ENCODE results near the gene PP2D1. TPM values are rescaled to one million over a fixed set of nuclear protein-coding genes. Genes with fewer than 3 reads are reported as not detected.

PP2D1 gene
- total RNA-seq, 1 experiment from 2014 or later = not detected

- DNase-seq (ENCODE audit: low spot score) (no peak), ATAC-seq (no peak)
- TF ChIP-seq USF2 (CRISPR knock-in tag; IDR thresholded peaks at IDR 0.05) = no peak
- ChIA-PET POLR2A (no interaction called here), CTCF (interaction anchor here (1.3 kb wide), 1 partner anchor 133 kb away, joined by 3 read pairs; no protein-coding TSS in a partner anchor)
- Mint-ChIP-seq H3K4me3 (no peak overlapping the region), H3K27me3 (ENCODE audit: low read depth) (no peaks in the 10 kb centered on the region), H3K27ac (no peak overlapping the region), H3K4me1 (no peaks in the 10 kb centered on the region), H3K36me3 (no peaks in the 10 kb centered on the region), H3K9me3 (no peaks in the 10 kb centered on the region)
These were observed 3.4 kb downstream of the PP2D1 start for GRCh38 chr3:20008646-20009045.

DNA sequence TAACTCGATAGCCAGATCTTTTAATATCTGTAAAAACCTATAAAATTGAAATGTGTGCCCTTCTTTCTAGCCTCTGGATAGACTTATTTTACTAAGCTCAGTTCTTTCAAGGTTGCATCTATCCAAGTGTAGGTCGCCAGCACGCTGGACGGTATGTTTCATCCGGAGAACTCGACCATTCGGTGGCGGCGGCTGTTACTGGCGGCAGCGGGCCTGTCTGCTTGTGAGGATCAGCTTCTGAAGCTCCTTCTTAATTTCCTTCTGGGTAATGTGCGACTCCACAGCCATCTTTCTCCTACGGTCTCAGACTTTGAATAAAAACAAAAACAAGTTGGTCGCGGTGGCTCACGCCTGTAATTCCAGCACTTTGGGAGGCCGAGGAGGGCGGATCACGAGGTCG is 4.1 kb downstream of the PP2D1 start:
- POLR2A ChIA-PET = no interaction called here
- H3K27ac Mint-ChIP-seq = no peak overlapping the region
- H3K4me1 Mint-ChIP-seq = no peaks in the 10 kb centered on the region
- no peaks in the 10 kb centered on the region for H3K27me3 Mint-ChIP-seq (ENCODE audit: low read depth)
- CTCF ChIA-PET = interaction anchor here (1.3 kb wide), 1 partner anchor 134 kb away, joined by 3 read pairs; no protein-coding TSS in a partner anchor
- ATAC-seq (no peak), DNase-seq (ENCODE audit: low spot score) (no peak)
- TF ChIP-seq ZNF121 (CRISPR knock-in tag; IDR thresholded peaks at IDR 0.05) (no peak), MYBL2 (CRISPR knock-in tag; IDR thresholded peaks at IDR 0.05) (no peak), JAZF1 (CRISPR knock-in tag; IDR thresholded peaks at IDR 0.05) (no peak), GABPB1 (CRISPR knock-in tag; IDR thresholded peaks at IDR 0.05) (no peak), IRF2 (CRISPR knock-in tag; IDR thresholded peaks at IDR 0.05; ENCODE audit: borderline replicate concordance, low read depth) (no peak), NR1H2 (CRISPR knock-in tag; IDR thresholded peaks at IDR 0.05) (no peak)
- H3K4me3 Mint-ChIP-seq = no peak overlapping the region
- H3K9me3 Mint-ChIP-seq = no peaks in the 10 kb centered on the region
- no peaks in the 10 kb centered on the region for H3K36me3 Mint-ChIP-seq

GRCh38 chr3:20001932-20002331 is 10.1 kb downstream of the PP2D1 start:
- no peak for DNase-seq (ENCODE audit: low spot score)
- no peaks in the 10 kb centered on the region for H3K27me3 Mint-ChIP-seq (ENCODE audit: low read depth)
- ATAC-seq = no peak
- no peak for TF ChIP-seq ZNF532 (CRISPR knock-in tag; IDR thresholded peaks at IDR 0.05; ENCODE audit: borderline replicate concordance)
- no peak overlapping the region for H3K4me3 Mint-ChIP-seq
- no peaks in the 10 kb centered on the region for H3K4me1 Mint-ChIP-seq
- CTCF ChIA-PET = no interaction called here
- peaks cover 6% of the 10 kb centered on the region for H3K9me3 Mint-ChIP-seq
- H3K36me3 Mint-ChIP-seq = no peaks in the 10 kb centered on the region
- POLR2A ChIA-PET = no interaction called here
- H3K27ac Mint-ChIP-seq = no peak overlapping the region

DNA sequence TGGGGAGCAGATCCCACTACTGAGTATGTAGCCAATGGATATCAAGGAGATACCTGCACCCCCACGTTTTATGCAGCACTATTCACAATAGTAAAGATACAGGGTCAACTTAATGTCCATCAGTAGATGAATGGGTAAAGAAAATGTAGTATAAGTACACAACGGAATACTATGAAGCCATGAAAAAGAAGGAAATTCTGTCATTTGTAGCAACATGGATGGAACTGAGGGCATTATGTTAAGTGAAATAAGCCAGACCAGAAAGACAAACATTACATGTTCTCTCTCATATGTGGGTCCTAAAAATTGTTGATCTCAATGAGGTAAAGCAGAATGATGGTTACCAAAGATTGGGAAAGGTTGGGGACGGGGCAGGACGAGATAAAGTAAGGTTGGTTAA is 14.6 kb downstream of the PP2D1 start:
- Mint-ChIP-seq H3K4me3 (no peak overlapping the region), H3K27ac (no peak overlapping the region), H3K36me3 (no peaks in the 10 kb centered on the region), H3K27me3 (ENCODE audit: low read depth) (no peaks in the 10 kb centered on the region), H3K4me1 (no peaks in the 10 kb centered on the region), H3K9me3 (peaks cover 6% of the 10 kb centered on the region)
- DNase-seq (ENCODE audit: low spot score) (no peak), ATAC-seq (no peak)
- ChIA-PET POLR2A (no interaction called here), CTCF (no interaction called here)
- TF ChIP-seq ZNF425 (CRISPR knock-in tag; conservative IDR thresholded peaks at IDR 0.05) = no peak
- no peak for TF ChIP-seq ZNF317 (CRISPR knock-in tag; IDR thresholded peaks at IDR 0.05; ENCODE audit: borderline replicate concordance, low read depth)

Data from WTC11 (cell line).